HG03558 (cell line): ENCODE results near the gene MT1E.
"Not testable (repeated sequence)": the region's sequence is repeated elsewhere in the genome, so short reads cannot be mapped to it uniquely, and the experiment has no call there.

ENCODE experiments used
- ATAC-seq: cut with Tn5 transposase; IDR thresholded peaks from one replicate; pipeline ENCODE4 v1.9.1; 2021; ENCODE audit warnings: moderate number of reproducible peaks; ENCODE audit not compliant: unreplicated experiment; ENCODE audit errors: extremely low read depth

The MT1E gene

DNA sequence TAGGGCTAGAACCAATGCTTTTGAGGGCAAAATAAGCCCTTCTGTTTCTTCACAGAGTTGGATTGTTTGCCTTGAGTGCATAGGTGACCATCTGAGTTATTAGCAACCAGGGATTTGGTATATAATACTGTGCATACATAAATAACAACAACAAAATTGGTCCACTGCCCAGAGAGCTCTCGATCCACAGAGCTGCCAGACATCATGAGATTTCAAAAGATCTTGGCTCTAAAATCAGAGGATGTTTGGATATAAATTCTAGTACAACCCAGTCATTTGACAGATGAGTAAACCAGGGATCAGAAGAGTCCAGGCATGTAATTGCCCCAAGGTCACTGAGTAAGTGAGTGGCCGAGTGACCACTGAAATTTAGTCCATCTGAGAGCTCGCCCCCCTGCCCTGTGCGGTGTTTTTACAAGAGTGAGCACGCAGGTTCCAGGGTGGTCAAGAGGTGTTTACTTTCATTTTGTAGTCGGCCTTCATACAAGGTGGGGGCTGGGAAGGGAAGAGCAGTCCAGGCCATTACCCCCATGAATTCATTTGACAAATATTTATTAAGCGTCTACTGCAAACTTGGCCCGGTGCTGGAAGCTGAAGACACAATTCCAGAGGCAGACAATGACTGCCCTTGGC, 19.0 kb upstream of the MT1E start:
- ATAC-seq, result no peak

- no peak for ATAC-seq
Observed at GRCh38 chr16:56607109-56607618, 18.4 kb upstream of the MT1E start.

GRCh38 chr16:56607675-56608042, 17.9 kb upstream of the MT1E start:
- ATAC-seq, result no peak

GRCh38 chr16:56608043-56608875, 17.3 kb upstream of the MT1E start, which contains the start of gene MT2A:
Gene MT2A (plus strand): TSS chr16:56608584. CDS start chr16:56608656, 72 bp downstream.
- peak; percentile 62 for ATAC-seq

GRCh38 chr16:56608876-56609462, 16.6 kb upstream of the MT1E start:
- no peak for ATAC-seq

DNA sequence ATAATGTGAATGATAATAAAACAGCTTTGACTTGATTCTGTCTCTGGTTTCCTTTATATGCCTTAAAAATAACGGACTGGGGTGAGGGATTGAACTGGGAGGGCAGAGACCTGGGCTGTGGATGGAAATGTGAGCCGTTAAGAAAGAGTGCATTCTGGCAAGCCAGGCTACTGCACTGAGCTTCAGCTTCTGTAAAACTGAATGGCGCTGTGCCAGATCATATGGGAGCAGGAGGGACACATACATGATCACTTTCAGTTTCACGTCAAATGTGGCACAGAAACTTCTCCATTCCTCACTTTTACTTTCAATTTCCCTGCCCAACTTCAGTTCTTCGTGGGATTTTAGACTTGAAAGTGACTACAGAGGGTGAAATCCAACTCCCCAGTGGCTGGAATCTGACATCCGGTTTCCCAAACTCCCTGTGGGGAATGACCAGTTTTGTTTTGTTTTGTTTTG, 16.1 kb upstream of the MT1E start:
- ATAC-seq, result peak; percentile 41

DNA sequence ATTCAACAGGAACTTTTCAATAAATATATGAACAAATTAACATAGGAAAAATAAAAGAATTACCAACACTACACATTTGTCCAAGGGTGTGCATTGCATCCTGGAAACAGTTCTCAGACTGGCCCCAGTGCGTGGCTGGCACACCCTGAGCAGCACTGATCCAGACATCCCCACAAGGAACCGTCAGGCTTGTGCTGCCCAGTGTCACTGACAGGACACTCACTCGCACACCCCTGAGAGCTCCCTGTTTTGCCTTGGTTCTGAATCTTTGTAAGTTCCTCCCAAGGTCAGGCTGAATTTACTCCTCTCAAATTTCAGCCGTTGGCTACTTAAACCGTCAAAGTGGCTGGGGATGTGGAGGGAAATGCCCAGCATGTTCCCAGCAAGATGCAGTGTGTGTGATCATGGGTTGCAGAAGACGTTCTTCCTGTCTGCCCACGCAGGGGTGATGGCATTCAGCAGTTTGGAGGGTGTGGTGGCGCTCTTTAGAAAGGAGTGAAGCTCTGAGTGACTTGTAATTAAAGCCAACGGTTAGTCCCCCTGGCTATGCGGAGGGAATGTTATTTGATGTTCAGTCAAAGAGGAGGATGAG, 15.5 kb upstream of the MT1E start:
- no peak for ATAC-seq

GRCh38 chr16:56610609-56611111, 14.9 kb upstream of the MT1E start:
- no peak for ATAC-seq

GRCh38 chr16:56611281-56611833, 14.2 kb upstream of the MT1E start:
- no peak for ATAC-seq

DNA sequence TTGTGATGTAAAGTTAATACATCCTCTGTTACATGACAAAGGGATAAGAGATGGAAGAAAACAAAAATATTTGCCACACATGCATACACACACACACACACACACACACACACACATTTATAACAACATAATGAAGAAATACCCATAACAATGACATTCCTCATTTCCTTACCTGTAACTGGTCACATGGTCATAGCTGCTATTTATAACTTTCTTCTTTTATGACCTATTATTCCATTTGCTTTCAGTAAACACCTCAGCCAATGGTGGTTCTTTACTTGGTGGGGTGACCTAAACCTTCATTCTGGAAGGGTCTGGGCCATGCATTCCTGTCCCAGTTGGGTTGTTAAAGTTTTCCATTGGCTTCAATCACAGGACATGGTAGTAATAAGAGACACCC, 11.9 kb upstream of the MT1E start:
- ATAC-seq, result no peak

GRCh38 chr16:56614549-56614991, 11.0 kb upstream of the MT1E start:
- ATAC-seq, result no peak

- no peak for ATAC-seq
Observed at GRCh38 chr16:56615353-56615752, 10.2 kb upstream of the MT1E start.

- ATAC-seq, result no peak
Observed at GRCh38 chr16:56616608-56617211, 8.9 kb upstream of the MT1E start.

GRCh38 chr16:56617212-56618085, 8.1 kb upstream of the MT1E start:
- ATAC-seq, result no peak

- no peak for ATAC-seq
Observed at GRCh38 chr16:56618138-56618537, 7.4 kb upstream of the MT1E start.

GRCh38 chr16:56620339-56620897, 5.2 kb upstream of the MT1E start:
- no peak for ATAC-seq

- not testable (repeated sequence) for ATAC-seq
Observed at GRCh38 chr16:56621665-56622445, 3.7 kb upstream of the MT1E start.

DNA sequence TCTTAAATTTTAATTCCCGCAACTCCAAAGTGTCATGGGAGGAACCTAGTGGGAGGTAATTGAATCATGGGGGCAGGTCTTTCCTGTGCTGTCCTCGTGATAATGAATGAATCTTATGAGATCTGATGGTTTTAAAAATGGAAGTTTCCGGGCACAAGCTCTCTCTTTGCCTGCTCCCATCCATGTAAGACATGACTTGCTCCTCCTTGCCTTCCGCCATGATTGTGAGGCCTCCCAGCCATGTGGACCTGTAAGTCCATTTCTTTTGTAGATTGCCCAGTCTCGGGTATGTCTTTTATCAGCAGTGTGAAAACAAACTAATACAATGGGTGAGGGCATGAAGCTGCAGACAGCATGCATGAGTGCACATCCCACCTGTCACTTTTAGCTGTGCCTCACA, 2.4 kb upstream of the MT1E start:
- not testable (repeated sequence) for ATAC-seq
